ENCODE data around the gene CASP10.

DNA sequence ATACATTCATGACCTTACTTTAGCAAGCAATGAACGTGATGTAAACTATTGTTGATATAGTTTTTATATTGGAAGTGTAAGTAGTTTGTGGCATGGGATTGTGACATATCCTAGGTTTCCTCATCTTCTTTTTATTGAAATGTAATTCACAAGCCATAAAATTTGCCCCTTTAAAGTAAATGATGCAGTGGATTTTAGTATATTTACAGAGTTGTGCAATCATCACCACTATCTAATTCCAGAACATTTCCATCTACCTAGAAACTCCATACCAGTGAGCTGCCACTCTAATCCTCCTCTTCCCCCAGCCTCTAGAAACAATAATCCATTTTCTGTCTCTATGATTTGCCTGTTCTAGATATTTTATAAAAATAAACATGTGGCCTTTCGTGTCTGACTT, 10.7 kb upstream of the CASP10 start:
- TF ChIP-seq, protein P1, sequence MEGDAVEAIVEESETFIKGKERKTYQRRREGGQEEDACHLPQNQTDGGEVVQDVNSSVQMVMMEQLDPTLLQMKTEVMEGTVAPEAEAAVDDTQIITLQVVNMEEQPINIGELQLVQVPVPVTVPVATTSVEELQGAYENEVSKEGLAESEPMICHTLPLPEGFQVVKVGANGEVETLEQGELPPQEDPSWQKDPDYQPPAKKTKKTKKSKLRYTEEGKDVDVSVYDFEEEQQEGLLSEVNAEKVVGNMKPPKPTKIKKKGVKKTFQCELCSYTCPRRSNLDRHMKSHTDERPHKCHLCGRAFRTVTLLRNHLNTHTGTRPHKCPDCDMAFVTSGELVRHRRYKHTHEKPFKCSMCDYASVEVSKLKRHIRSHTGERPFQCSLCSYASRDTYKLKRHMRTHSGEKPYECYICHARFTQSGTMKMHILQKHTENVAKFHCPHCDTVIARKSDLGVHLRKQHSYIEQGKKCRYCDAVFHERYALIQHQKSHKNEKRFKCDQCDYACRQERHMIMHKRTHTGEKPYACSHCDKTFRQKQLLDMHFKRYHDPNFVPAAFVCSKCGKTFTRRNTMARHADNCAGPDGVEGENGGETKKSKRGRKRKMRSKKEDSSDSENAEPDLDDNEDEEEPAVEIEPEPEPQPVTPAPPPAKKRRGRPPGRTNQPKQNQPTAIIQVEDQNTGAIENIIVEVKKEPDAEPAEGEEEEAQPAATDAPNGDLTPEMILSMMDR (conservative IDR thresholded peaks at IDR 0.05; ENCODE audit: low read depth, low read length) = no peak
- TF ChIP-seq EZH2 (IDR thresholded peaks at IDR 0.05; ENCODE audit: borderline replicate concordance, low read depth, low read length, poor library complexity, severe bottlenecking) = no peak

Data from A673 (cell line).